Vagina (tissue), 2 donors: ENCODE measurements around the gene SERTAD4.

Experiments used
- CTCF ChIP-seq, 3 experiments: fragments of 450-650 bp in 2 of 3; fragments of 200-600 bp in 1 of 3; sonication (generic) in 1 of 3; IDR thresholded peaks; one replicate each; pipeline ENCODE4 v1.5.1; 2017 to 2019; ENCODE audit warnings: antibody characterized with exemption in 3 of 3, mild to moderate bottlenecking in 2 of 3, moderate library complexity in 2 of 3
- POLR2AphosphoS5 ChIP-seq, 2 donors: sonication (generic); formaldehyde crosslinking; IDR thresholded peaks; one replicate each; pipeline ENCODE4 v1.9.0; 2017; ENCODE audit warnings: antibody characterized with exemption in 2 of 2, mild to moderate bottlenecking in 2 of 2, low read depth in 1 of 2; ENCODE audit not compliant: insufficient read depth in 1 of 2

GRCh38 chr1:210236386-210236839 lies 3.8 kb downstream of the SERTAD4 start:
- TF ChIP-seq POLR2AphosphoS5 (IDR thresholded peaks at IDR 0.05; ENCODE audit: insufficient read depth in 1 of 2, low read depth in 1 of 2) (no peak), CTCF (IDR thresholded peaks at IDR 0.05) (no peak)
